Measurements from ENCODE around the gene MARCHF5.

The MARCHF5 gene

DNA sequence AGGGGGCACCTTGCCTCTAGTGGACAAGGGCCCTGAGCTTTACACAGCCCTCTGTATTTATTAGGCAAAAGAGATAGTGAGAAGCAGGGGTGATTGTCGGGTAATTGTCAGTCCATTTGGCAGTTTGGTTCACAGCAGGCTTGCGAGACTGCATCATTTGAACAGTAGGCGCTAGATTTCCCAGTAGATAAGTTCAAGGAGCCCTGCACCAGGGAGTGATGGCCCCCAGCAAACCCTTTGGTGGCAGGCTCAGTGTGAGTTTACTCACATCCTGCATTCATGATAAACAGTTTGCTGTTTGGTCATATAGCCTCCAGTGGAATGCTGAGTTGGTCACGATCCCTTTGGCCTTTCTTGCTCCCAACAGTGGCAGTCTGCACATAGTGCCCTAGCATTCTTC is 59.4 kb downstream of the MARCHF5 start:
- TF ChIP-seq, protein P1, sequence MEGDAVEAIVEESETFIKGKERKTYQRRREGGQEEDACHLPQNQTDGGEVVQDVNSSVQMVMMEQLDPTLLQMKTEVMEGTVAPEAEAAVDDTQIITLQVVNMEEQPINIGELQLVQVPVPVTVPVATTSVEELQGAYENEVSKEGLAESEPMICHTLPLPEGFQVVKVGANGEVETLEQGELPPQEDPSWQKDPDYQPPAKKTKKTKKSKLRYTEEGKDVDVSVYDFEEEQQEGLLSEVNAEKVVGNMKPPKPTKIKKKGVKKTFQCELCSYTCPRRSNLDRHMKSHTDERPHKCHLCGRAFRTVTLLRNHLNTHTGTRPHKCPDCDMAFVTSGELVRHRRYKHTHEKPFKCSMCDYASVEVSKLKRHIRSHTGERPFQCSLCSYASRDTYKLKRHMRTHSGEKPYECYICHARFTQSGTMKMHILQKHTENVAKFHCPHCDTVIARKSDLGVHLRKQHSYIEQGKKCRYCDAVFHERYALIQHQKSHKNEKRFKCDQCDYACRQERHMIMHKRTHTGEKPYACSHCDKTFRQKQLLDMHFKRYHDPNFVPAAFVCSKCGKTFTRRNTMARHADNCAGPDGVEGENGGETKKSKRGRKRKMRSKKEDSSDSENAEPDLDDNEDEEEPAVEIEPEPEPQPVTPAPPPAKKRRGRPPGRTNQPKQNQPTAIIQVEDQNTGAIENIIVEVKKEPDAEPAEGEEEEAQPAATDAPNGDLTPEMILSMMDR (IDR thresholded peaks at IDR 0.05; ENCODE audit: control extremely low read depth, extremely low read depth, low read depth, missing control alignments), result no peak
- DNase-seq (ENCODE audit: extremely low spot score), result no peak
- ChIA-PET CTCF (no interaction called here), POLR2A (no interaction called here)

DNA sequence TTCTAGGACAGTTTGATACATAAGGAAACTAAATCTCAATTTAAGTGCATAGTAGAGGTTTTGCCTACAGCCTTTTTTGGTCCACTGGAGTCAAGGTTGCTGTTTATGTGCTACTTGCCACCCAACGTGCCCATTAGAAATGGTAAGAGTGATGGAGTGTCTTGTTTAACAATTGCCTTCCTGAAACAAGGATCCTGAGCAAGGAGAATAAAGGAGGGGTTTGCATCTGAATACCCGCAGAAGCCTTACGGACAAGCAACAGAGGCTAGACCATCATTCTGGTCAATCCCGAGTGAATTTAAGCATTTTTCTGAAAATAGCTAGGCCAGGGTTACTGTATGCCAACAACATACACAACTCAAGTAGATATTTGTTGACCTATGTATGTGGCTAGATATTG is 63.6 kb downstream of the MARCHF5 start:
- TF ChIP-seq, protein P1 (IDR thresholded peaks at IDR 0.05; ENCODE audit: control extremely low read depth, extremely low read depth, low read depth, missing control alignments), result no peak
- ChIA-PET POLR2A (no interaction called here), CTCF (no interaction called here)

DNA sequence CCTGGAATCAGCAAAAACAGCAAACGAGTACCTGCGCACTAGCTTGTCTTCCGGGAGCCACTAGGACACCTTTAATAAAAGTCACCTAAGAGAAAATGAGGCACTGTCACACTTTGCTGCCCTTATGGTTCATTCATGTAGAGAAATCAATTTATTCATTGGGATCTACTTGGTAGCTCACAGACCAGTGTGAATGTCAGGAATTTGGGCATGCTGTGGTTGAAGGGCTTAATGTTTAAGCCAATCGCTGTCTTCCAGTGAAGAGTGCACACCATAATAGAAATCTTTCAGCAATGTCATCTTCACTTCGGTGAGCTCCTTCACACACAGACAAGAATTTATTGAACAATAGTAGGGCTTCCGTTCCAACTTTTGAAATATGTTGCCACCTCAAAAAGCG is 65.1 kb downstream of the MARCHF5 start:
- no peak for DNase-seq (ENCODE audit: extremely low spot score)
- TF ChIP-seq, protein P1 (IDR thresholded peaks at IDR 0.05; ENCODE audit: control extremely low read depth, extremely low read depth, low read depth, missing control alignments), result no peak
- ChIA-PET CTCF (no interaction called here), POLR2A (no interaction called here)

More for the DNA sequence above, 63.6 kb downstream of the MARCHF5 start:
- DNase-seq (ENCODE audit: extremely low spot score), result no peak

DNA sequence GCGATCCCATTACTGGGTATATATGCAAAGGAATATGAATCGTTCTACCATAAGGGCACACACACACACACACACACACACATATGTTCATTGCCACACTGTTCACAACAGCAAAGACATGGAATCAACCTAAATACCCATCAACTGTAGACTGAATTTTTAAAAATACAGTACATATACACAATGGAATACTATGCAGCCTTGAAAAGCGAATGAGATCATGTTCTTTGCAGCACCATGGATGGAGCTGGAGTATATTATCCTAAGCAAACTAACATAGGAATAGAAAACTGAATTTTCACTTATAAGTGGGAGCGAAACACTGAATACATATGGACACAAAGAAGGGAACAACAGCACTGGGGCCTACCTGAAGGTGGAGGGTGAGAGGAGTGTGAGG is 72.5 kb downstream of the MARCHF5 start:
- TF ChIP-seq, protein P1 (IDR thresholded peaks at IDR 0.05; ENCODE audit: control extremely low read depth, extremely low read depth, low read depth, missing control alignments), result no peak
- POLR2A ChIA-PET, result no interaction called here
- CTCF ChIA-PET, result no interaction called here
- no peak for DNase-seq (ENCODE audit: extremely low spot score)

DNA sequence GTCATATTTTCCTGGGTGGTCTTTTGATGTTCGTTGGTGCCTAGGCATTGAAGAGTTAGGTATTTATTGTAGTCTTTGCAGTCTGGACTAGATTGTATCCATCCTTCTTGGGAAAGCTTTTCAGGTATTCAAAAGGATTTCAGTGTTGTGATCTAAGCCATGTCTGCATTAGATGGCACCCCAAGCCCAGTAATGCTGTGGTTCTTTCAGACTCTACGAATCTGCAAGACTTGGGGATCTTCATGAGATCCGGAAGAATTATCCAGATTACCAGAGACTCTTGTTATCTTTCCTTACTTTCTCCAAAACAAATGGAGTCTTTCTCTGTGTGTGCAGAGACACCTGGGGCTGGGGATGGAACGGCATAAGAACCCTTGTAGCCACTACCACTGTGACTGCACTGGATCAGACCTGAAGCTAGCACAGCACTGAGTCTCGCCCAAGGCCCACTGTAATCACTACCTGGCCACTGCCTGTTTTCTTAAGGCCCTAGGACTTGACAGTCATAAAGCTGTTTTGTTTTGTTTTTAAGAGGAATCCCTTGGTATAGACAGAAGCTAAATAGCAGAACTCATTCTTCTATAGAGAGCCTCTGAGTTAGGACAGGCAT is 75.5 kb downstream of the MARCHF5 start:
- CTCF ChIA-PET, result no interaction called here

DNA sequence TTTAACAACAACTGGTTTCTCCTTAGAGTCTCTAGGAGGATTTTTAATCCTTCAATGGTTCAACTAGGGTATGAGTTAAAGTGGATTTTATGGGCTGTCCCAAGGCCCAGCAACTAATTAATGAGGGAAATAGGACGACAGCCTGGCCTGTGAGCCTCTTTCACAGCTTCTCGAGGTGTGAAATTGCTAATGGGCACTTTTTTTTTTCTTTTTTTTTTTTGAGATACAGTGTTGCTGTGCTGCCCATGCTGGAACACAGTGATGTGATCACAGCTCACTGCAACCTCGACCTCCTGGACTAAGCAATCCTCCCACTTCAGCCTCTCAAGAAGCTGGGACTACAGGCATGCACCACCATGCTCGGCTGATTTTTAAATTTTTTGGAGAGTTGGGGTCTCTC is 87.0 kb downstream of the MARCHF5 start:
- TF ChIP-seq, protein P1 (IDR thresholded peaks at IDR 0.05; ENCODE audit: control extremely low read depth, extremely low read depth, low read depth, missing control alignments), result no peak
- POLR2A ChIA-PET, result no interaction called here
- CTCF ChIA-PET, result no interaction called here
- no peak for DNase-seq (ENCODE audit: extremely low spot score)

More for the DNA sequence above, 75.5 kb downstream of the MARCHF5 start:
- POLR2A ChIA-PET, result no interaction called here
- DNase-seq (ENCODE audit: extremely low spot score), result no peak
- TF ChIP-seq, protein P1 (IDR thresholded peaks at IDR 0.05; ENCODE audit: control extremely low read depth, extremely low read depth, low read depth, missing control alignments), result no peak
